K562 (cell line): Measurements from ENCODE around the gene APOO. TPM values are rescaled to one million over a fixed set of nuclear protein-coding genes. Genes with fewer than 3 reads are reported as not detected.

Experiments used
- ATF3 ChIP-seq, 2 experiments: fragments of 450-650 bp in 1 of 2; sonication (generic) in 1 of 2; formaldehyde crosslinking in 1 of 2; IDR thresholded peaks in 1 of 2; conservative IDR thresholded peaks in 1 of 2; 2 replicates each; pipeline versions ENCODE4 v1.6.1 to v1.8.1; 2016 to 2023; ENCODE audit warnings: mild to moderate bottlenecking in 2 of 2, moderate library complexity in 2 of 2, inconsistent platforms in 1 of 2, missing genetic modification reagents in 1 of 2
- BDP1 ChIP-seq: IDR thresholded peaks from 3 replicates; pipeline ENCODE4 v1.6.1; 2011; ENCODE audit not compliant: insufficient read length, insufficient read depth
- CAMTA2 ChIP-seq: fragments of 250-450 bp; sonication (Bioruptor Pico); conservative IDR thresholded peaks from 2 replicates; pipeline ENCODE4 v1.5.1; 2022
- CEBPG ChIP-seq, 3 experiments: fragments of 200-800 bp in 1 of 3; sonication (Bioruptor generic) in 1 of 3; sonication (generic) in 1 of 3; formaldehyde crosslinking in 1 of 3; IDR thresholded peaks in 2 of 3; conservative IDR thresholded peaks in 1 of 3; 2 replicates each; pipeline versions ENCODE4 v1.6.1 to v1.8.0; 2016 to 2022; ENCODE audit warnings: missing compliant biosample characterization in 2 of 3, missing genetic modification characterization in 2 of 3, mild to moderate bottlenecking in 1 of 3, missing genetic modification reagents in 1 of 3
- CEBPZ ChIP-seq: fragments of 150-350 bp; IDR thresholded peaks from 2 replicates; pipeline ENCODE4 v1.6.1; 2014; ENCODE audit warnings: low read depth, mild to moderate bottlenecking, low read length, borderline replicate concordance
- ETS2 ChIP-seq: IDR thresholded peaks from 2 replicates; pipeline ENCODE4 v1.6.1; 2016; ENCODE audit warnings: borderline replicate concordance, missing genetic modification characterization, mild to moderate bottlenecking, moderate library complexity, missing compliant biosample characterization; ENCODE audit not compliant: poor library complexity, severe bottlenecking
- GABPA ChIP-seq: fragments of 200-800 bp; sonication (Bioruptor generic); conservative IDR thresholded peaks from 2 replicates; pipeline ENCODE4 v1.6.1; 2016; ENCODE audit warnings: low read depth, missing genetic modification characterization, missing compliant biosample characterization
- JUNB ChIP-seq: fragments of 450-650 bp; formaldehyde crosslinking; conservative IDR thresholded peaks from 2 replicates; pipeline ENCODE4 v1.4.0; 2020; ENCODE audit warnings: mild to moderate bottlenecking
- JUND ChIP-seq, 2 experiments: IDR thresholded peaks; 2 replicates in 1 of 2; 3 replicates in 1 of 2; pipeline ENCODE4 v1.6.1; 2011; ENCODE audit warnings: borderline replicate concordance in 2 of 2, low read depth in 2 of 2, low read length in 2 of 2, improper control_type of control experiment in 1 of 2, missing biosample characterization in 1 of 2, missing genetic modification characterization in 1 of 2, missing genetic modification reagents in 1 of 2
- MCM3 ChIP-seq: fragments of 450-650 bp; IDR thresholded peaks from 2 replicates; pipeline ENCODE4 v1.6.1; 2016
- PHTF2 ChIP-seq: fragments of 250-450 bp; sonication (Bioruptor Pico); IDR thresholded peaks from 2 replicates; pipeline ENCODE4 v1.5.0; 2021; ENCODE audit warnings: mild to moderate bottlenecking
- SMAD4 ChIP-seq: fragments of 250-450 bp; sonication (Bioruptor Pico); conservative IDR thresholded peaks from 2 replicates; pipeline ENCODE4 v1.8.0; 2021; ENCODE audit warnings: inconsistent platforms, mild to moderate bottlenecking, moderate library complexity
- SMARCC2 ChIP-seq: fragments of 450-650 bp; IDR thresholded peaks from 2 replicates; pipeline ENCODE4 v1.6.1; 2017; ENCODE audit warnings: antibody characterized with exemption, moderate library complexity, mild to moderate bottlenecking, low read depth
- TEAD1 ChIP-seq, 2 experiments: fragments of 450-650 bp in 1 of 2; sonication (generic) in 1 of 2; formaldehyde crosslinking; IDR thresholded peaks; 2 replicates each; pipeline versions ENCODE4 v1.4.0 to v1.8.0; 2020 to 2022; ENCODE audit warnings: mild to moderate bottlenecking in 2 of 2, missing genetic modification reagents in 1 of 2
- XRCC3 ChIP-seq: fragments of 450-650 bp; IDR thresholded peaks from 2 replicates; pipeline ENCODE4 v1.6.1; 2017; ENCODE audit warnings: mild to moderate bottlenecking, moderate library complexity
- ZNF324 ChIP-seq: fragments of 250-450 bp; sonication (Bioruptor Pico); IDR thresholded peaks from 2 replicates; pipeline ENCODE4 v1.4.0; 2020; ENCODE audit warnings: mild to moderate bottlenecking
- ZNF668 ChIP-seq: fragments of 250-450 bp; sonication (Bioruptor Pico); IDR thresholded peaks from 2 replicates; pipeline ENCODE4 v1.8.0; 2022; ENCODE audit warnings: mild to moderate bottlenecking, inconsistent platforms
- ZNF785 ChIP-seq: fragments of 250-450 bp; sonication (Bioruptor Pico); IDR thresholded peaks from 2 replicates; pipeline ENCODE4 v1.4.0; 2020; ENCODE audit warnings: mild to moderate bottlenecking
- polyA plus RNA-seq, 8 experiments: library from polyadenylated mRNA; depleted of rRNA in 4 of 8; stranded (reverse) in 5 of 8; unstranded in 3 of 8; fragments of >200 nt; fragmentation: Nextera tagmentation in 2 of 8; fragmentation: Illumina TruSeq in 1 of 8; extraction: Ambion mirVana in 2 of 8; extraction: Trizol in 1 of 8; gene quantifications; 2 replicates each; pipeline versions ENCODE4 v1.2.1 to v1.2.3, GENCODE V29; 2011 to 2014; ENCODE audit warnings: inconsistent platforms in 1 of 8, missing spikeins in 1 of 8
- total RNA-seq, 7 experiments: library from RNA; depleted of rRNA in 6 of 7; stranded (reverse); fragments of >200 nt in 6 of 7; fragmentation: Illumina TruSeq in 2 of 7; extraction: Trizol in 2 of 7; gene quantifications; 2 replicates each; pipeline versions ENCODE4 v1.2.1 to v1.2.3, GENCODE V29; 2011 to 2021; ENCODE audit warnings: low replicate concordance in 1 of 7
- TF ChIP-seq, protein P1 (sequence below), 3 experiments: fragments of 200-800 bp in 1 of 3; fragments of 250-450 bp in 1 of 3; fragments of 450-650 bp in 1 of 3; sonication (Bioruptor Pico) in 1 of 3; sonication (Bioruptor generic) in 1 of 3; formaldehyde crosslinking in 1 of 3; IDR thresholded peaks; 2 replicates each; pipeline versions ENCODE4 v1.6.1 to v1.8.0; 2016 to 2022; ENCODE audit warnings: mild to moderate bottlenecking in 2 of 3, missing genetic modification characterization in 2 of 3, missing compliant biosample characterization in 1 of 3, moderate library complexity in 1 of 3

Gene APOO
- total and polyA plus RNA-seq, 9 of the 15 experiments (the other 6 are each of a cell fraction or from before 2014, with no cell fraction given), result 37.3 to 76.4 (median 60.8) TPM

GRCh38 chrX:23900220-23900797 lies 7.4 kb downstream of the APOO start (continued):
- no peak for TF ChIP-seq CEBPZ
- TF ChIP-seq ZNF668 (CRISPR knock-in tag), result no peak
- no peak for TF ChIP-seq ZNF324 (CRISPR knock-in tag)
- peak; percentile 46; the same call in 1 of the 2 replicates for TF ChIP-seq SMARCC2
- TF ChIP-seq JUND (IDR thresholded peaks at IDR 0.05; ENCODE audit: borderline replicate concordance, low read depth, low read length), result peak; percentile 89
- peak; percentile 87; the same call in 2 of the 3 replicates for TF ChIP-seq JUND (tag; IDR thresholded peaks at IDR 0.05; ENCODE audit: borderline replicate concordance, low read depth, low read length)
- TF ChIP-seq MCM3, result no peak
- no peak for TF ChIP-seq PHTF2 (CRISPR knock-in tag)
- peak; percentile 42; the same call in 1 of the 2 replicates for TF ChIP-seq SMAD4 (CRISPR knock-in tag)
- TF ChIP-seq CAMTA2 (CRISPR knock-in tag), result no peak
- no peak for TF ChIP-seq GABPA (tag)
- TF ChIP-seq ETS2 (tag), result no peak
- TF ChIP-seq ZNF785 (CRISPR knock-in tag), result no peak
- no peak for TF ChIP-seq XRCC3
- no peak for TF ChIP-seq CEBPG (CRISPR knock-in tag; IDR thresholded peaks at IDR 0.05)
- TF ChIP-seq CEBPG (tag; conservative IDR thresholded peaks at IDR 0.05 in 1 of 2, IDR thresholded peaks at IDR 0.05 in 1 of 2), result no peak
- peak; percentile 88 for TF ChIP-seq ATF3 (IDR thresholded peaks at IDR 0.05)
- no peak for TF ChIP-seq ATF3 (CRISPR knock-in tag; conservative IDR thresholded peaks at IDR 0.05)
- no peak for TF ChIP-seq TEAD1 (CRISPR knock-in tag; IDR thresholded peaks at IDR 0.05)
- peak; percentile 45; the same call in 1 of the 2 replicates for TF ChIP-seq JUNB (CRISPR knock-in tag)
- TF ChIP-seq, protein P1, sequence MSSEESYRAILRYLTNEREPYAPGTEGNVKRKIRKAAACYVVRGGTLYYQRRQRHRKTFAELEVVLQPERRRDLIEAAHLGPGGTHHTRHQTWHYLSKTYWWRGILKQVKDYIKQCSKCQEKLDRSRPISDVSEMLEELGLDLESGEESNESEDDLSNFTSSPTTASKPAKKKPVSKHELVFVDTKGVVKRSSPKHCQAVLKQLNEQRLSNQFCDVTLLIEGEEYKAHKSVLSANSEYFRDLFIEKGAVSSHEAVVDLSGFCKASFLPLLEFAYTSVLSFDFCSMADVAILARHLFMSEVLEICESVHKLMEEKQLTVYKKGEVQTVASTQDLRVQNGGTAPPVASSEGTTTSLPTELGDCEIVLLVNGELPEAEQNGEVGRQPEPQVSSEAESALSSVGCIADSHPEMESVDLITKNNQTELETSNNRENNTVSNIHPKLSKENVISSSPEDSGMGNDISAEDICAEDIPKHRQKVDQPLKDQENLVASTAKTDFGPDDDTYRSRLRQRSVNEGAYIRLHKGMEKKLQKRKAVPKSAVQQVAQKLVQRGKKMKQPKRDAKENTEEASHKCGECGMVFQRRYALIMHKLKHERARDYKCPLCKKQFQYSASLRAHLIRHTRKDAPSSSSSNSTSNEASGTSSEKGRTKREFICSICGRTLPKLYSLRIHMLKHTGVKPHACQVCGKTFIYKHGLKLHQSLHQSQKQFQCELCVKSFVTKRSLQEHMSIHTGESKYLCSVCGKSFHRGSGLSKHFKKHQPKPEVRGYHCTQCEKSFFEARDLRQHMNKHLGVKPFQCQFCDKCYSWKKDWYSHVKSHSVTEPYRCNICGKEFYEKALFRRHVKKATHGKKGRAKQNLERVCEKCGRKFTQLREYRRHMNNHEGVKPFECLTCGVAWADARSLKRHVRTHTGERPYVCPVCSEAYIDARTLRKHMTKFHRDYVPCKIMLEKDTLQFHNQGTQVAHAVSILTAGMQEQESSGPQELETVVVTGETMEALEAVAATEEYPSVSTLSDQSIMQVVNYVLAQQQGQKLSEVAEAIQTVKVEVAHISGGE (CRISPR knock-in tag; IDR thresholded peaks at IDR 0.05), result no peak
- TF ChIP-seq BDP1, result no peak
